Right atrium auricular region (tissue), 2 donors: ENCODE data around the gene SEC61B. TPM values are rescaled to one million over a fixed set of nuclear protein-coding genes. Genes with fewer than 3 reads are reported as not detected.

Experiments used
- DNase-seq: peaks from one replicate; pipeline ENCODE4 v3.0.0-alpha.2; 2019; ENCODE audit warnings: low spot score
- H3K27ac ChIP-seq, 2 donors: fragments of 200-600 bp; sonication (generic); 1 replicate in 1 of 2; 2 replicates in 1 of 2; pipeline ENCODE4 v1.5.1; 2016 to 2019
- H3K27me3 ChIP-seq, 2 donors: fragments of 200-600 bp; sonication (generic); one replicate each; pipeline versions ENCODE4 v1.5.1 to v1.6.0; 2017 to 2019
- H3K36me3 ChIP-seq: fragments of 200-600 bp; sonication (generic); one replicate; pipeline ENCODE4 v1.5.1; 2016
- H3K4me1 ChIP-seq, 2 donors: fragments of 200-600 bp; sonication (generic); one replicate each; pipeline versions ENCODE4 v1.5.1 to v1.6.0; 2017 to 2019
- H3K4me3 ChIP-seq, 2 donors: fragments of 200-600 bp; sonication (generic); 1 replicate in 1 of 2; 2 replicates in 1 of 2; pipeline ENCODE4 v1.5.1; 2017 to 2019; ENCODE audit warnings: mild to moderate bottlenecking in 1 of 2, moderate library complexity in 1 of 2
- H3K9me3 ChIP-seq, 2 donors: fragments of 200-600 bp; sonication (generic); one replicate each; pipeline ENCODE4 v1.5.1; 2019
- CTCF ChIP-seq, 2 donors: fragments of 200-600 bp; sonication (generic); IDR thresholded peaks; one replicate each; pipeline ENCODE4 v1.5.1; 2019; ENCODE audit warnings: antibody characterized with exemption in 2 of 2
- total RNA-seq, 2 donors: library from RNA; depleted of rRNA; stranded (reverse); fragments of >200 nt; gene quantifications; one replicate each; pipeline ENCODE4 v1.1.0, GENCODE V29; 2016

The SEC61B gene
- 10 to 100 TPM; 29.4 to 53.1 TPM for total RNA-seq

- no peak for TF ChIP-seq CTCF (IDR thresholded peaks at IDR 0.05)
- H3K4me3 ChIP-seq: peak within 1 kb of the TSS; percentile 94 to 97
- no peaks in the 10 kb centered on the region for H3K9me3 ChIP-seq
- peak within 1 kb of the TSS; percentile 94 to 95 for H3K27ac ChIP-seq
- no peaks in the 10 kb centered on the region for H3K27me3 ChIP-seq
- H3K36me3 ChIP-seq: peaks cover 9% of the 10 kb centered on the region
- H3K4me1 ChIP-seq: peaks cover 3 to 70% of the 10 kb centered on the region in 2 donors
- peak; percentile 96 for DNase-seq
Measured at GRCh38 chr9:99221621-99222415, at the start of gene SEC61B, which contains the start of gene ALG2. Gene SEC61B (plus strand): TSS chr9:99222282. CDS start chr9:99222364, 82 bp downstream. Gene ALG2 (minus strand): TSS chr9:99221942. CDS start chr9:99221894, 48 bp downstream.

GRCh38 chr9:99173570-99174504 lies 48.2 kb upstream of the SEC61B start:
- Histone ChIP-seq H3K4me1 (no peaks in the 10 kb centered on the region), H3K36me3 (no peaks in the 10 kb centered on the region), H3K27me3 (no peaks in the 10 kb centered on the region), H3K27ac (no peak overlapping the region), H3K4me3 (no peak overlapping the region), H3K9me3 (no peaks in the 10 kb centered on the region)
- DNase-seq: no peak
- no peak for TF ChIP-seq CTCF (IDR thresholded peaks at IDR 0.05)

- Histone ChIP-seq H3K4me3 (no peak overlapping the region), H3K4me1 (no peaks in the 10 kb centered on the region), H3K9me3 (no peaks in the 10 kb centered on the region), H3K36me3 (no peaks in the 10 kb centered on the region), H3K27me3 (no peaks in the 10 kb centered on the region), H3K27ac (no peak overlapping the region)
- TF ChIP-seq CTCF (IDR thresholded peaks at IDR 0.05): no peak
- DNase-seq: no peak
Measured at GRCh38 chr9:99176527-99177013, 45.5 kb upstream of the SEC61B start.

GRCh38 chr9:99177576-99178366 lies 44.3 kb upstream of the SEC61B start:
- H3K27me3 ChIP-seq: no peaks in the 10 kb centered on the region
- no peak overlapping the region for H3K4me3 ChIP-seq
- H3K9me3 ChIP-seq: no peaks in the 10 kb centered on the region
- H3K4me1 ChIP-seq: no peaks in the 10 kb centered on the region
- H3K27ac ChIP-seq: no peak overlapping the region
- no peak for DNase-seq
- H3K36me3 ChIP-seq: no peaks in the 10 kb centered on the region
- no peak for TF ChIP-seq CTCF (IDR thresholded peaks at IDR 0.05)
